ENCODE data around the gene NWD2. TPM values are rescaled to one million over a fixed set of nuclear protein-coding genes. Genes with fewer than 3 reads are reported as not detected.
"Not testable (repeated sequence)": the region's sequence is repeated elsewhere in the genome, so short reads cannot be mapped to it uniquely, and the experiment has no call there.

Gene NWD2
- total RNA-seq, 4 donors from 2014 or later: 0.22 TPM; not detected in 3

GRCh38 chr4:37400241-37400881 lies 155.8 kb downstream of the NWD2 start:
- Histone ChIP-seq H3K9me3 (no peaks in the 10 kb centered on the region), H3K36me3 (no peaks in the 10 kb centered on the region), H3K4me1 (no peaks in the 10 kb centered on the region), H3K4me3 (no peak overlapping the region), H3K27me3 (peaks cover 0 to 3% (median 0%) of the 10 kb centered on the region in 4 donors), H3K27ac (no peak overlapping the region)
- intact Hi-C loops (cut with DNase I): no loop called here
- TF ChIP-seq POLR2A (IDR thresholded peaks at IDR 0.05) (no peak), CTCF (IDR thresholded peaks at IDR 0.05) (no peak)
- DNase-seq: no peak
- 18 to 32% methylated on average over 2 of the region's 2 CpGs for WGBS, 2 donors

- H3K4me3 ChIP-seq; DNase-seq; H3K4me1 ChIP-seq; H3K27me3 ChIP-seq; H3K27ac ChIP-seq; H3K9me3 ChIP-seq; H3K36me3 ChIP-seq; intact Hi-C loops (cut with DNase I): not testable (repeated sequence)
- WGBS, 2 donors: 40 to 49% methylated on average over 3 to 7 of the region's 9 CpGs
Measured at GRCh38 chr4:37407938-37408826, 163.6 kb downstream of the NWD2 start.

DNA sequence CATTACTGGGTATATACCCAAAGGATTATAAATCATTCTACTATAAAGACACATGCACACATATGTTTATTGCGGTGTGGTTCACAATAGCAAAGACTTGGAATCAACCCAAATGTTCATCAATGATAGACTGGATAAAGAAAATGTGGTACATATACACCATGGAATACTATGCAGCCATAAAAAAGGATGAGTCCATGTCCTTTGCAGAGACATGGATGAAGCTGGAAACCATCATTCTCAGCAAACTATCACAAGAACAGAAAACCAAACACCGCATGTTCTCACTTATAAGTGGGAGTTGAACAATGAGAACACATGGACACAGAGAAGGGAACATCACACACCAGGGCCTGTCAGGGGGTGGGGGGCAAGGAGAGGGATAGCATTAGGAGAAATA lies 169.1 kb downstream of the NWD2 start:
- H3K9me3 ChIP-seq; H3K27ac ChIP-seq; intact Hi-C loops (cut with DNase I); H3K27me3 ChIP-seq; DNase-seq; H3K36me3 ChIP-seq; H3K4me3 ChIP-seq; H3K4me1 ChIP-seq: not testable (repeated sequence)
- WGBS, 2 donors: 97 to 100% methylated on average over 2 of the region's 2 CpGs

GRCh38 chr4:37415845-37416369 lies 171.4 kb downstream of the NWD2 start:
- no peak for TF ChIP-seq CTCF (IDR thresholded peaks at IDR 0.05)
- TF ChIP-seq POLR2A (IDR thresholded peaks at IDR 0.05): no peak
- 79 to 88% methylated on average over 5 of the region's 5 CpGs for WGBS, 2 donors
- no peak overlapping the region for H3K27ac ChIP-seq
- no peaks in the 10 kb centered on the region for H3K9me3 ChIP-seq
- H3K4me3 ChIP-seq: no peak overlapping the region
- H3K36me3 ChIP-seq: no peaks in the 10 kb centered on the region
- DNase-seq: no peak
- H3K4me1 ChIP-seq: no peaks in the 10 kb centered on the region
- intact Hi-C loops (cut with DNase I): no loop called here
- H3K27me3 ChIP-seq: no peaks in the 10 kb centered on the region

GRCh38 chr4:37421614-37422013 lies 177.1 kb downstream of the NWD2 start:
- H3K4me3 ChIP-seq: no peak overlapping the region
- no peak overlapping the region for H3K27ac ChIP-seq
- no peak for TF ChIP-seq CTCF (IDR thresholded peaks at IDR 0.05)
- TF ChIP-seq POLR2A (IDR thresholded peaks at IDR 0.05): no peak
- H3K27me3 ChIP-seq: peaks cover 0 to 10% (median 0%) of the 10 kb centered on the region in 4 donors
- H3K4me1 ChIP-seq: no peaks in the 10 kb centered on the region
- no peaks in the 10 kb centered on the region for H3K36me3 ChIP-seq
- DNase-seq: no peak
- 80 to 81% methylated on average over 4 of the region's 4 CpGs for WGBS, 2 donors
- intact Hi-C loops (cut with DNase I): no loop called here
- H3K9me3 ChIP-seq: no peaks in the 10 kb centered on the region

DNA sequence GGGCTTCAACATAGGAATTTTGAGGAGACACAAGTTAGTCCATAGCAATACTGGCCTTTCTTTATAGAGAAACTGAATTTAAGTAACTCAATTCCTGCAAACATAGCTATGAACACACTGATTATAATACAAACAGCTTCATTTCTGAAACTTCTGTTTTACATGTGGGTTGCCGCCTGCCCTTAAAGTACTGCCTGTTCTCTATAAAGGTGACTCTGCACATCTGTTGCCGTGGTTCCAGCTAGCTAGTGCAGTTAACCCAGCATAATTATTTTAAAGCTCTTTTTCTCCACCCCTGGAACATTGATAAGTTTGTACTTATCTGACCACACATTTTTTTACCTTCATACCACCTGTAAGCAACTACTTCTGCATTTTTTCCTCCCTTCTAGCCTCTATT lies 177.6 kb downstream of the NWD2 start:
- no peak for TF ChIP-seq POLR2A (IDR thresholded peaks at IDR 0.05)
- no peak for TF ChIP-seq CTCF (IDR thresholded peaks at IDR 0.05)
- WGBS, 2 donors: 65 to 67% methylated on average over 2 of the region's 2 CpGs
- H3K36me3 ChIP-seq: no peaks in the 10 kb centered on the region
- H3K4me1 ChIP-seq: no peaks in the 10 kb centered on the region
- H3K27me3 ChIP-seq: peaks cover 0 to 13% (median 0%) of the 10 kb centered on the region in 4 donors
- intact Hi-C loops (cut with DNase I): no loop called here
- H3K27ac ChIP-seq: no peak overlapping the region
- no peak overlapping the region for H3K4me3 ChIP-seq
- no peak for DNase-seq
- H3K9me3 ChIP-seq: no peaks in the 10 kb centered on the region
